ENCODE data around the gene NFATC1.

NFATC1 gene

GRCh38 chr18:79548986-79549637 lies 153.4 kb downstream of the NFATC1 start:
- TF ChIP-seq CTCF (IDR thresholded peaks at IDR 0.05; ENCODE audit: control extremely low read depth, extremely low read depth, low read depth, missing control alignments): no peak
- DNase-seq (ENCODE audit: extremely low spot score): no peak
- POLR2A ChIA-PET: no interaction called here
- CTCF ChIA-PET: no interaction called here

DNA sequence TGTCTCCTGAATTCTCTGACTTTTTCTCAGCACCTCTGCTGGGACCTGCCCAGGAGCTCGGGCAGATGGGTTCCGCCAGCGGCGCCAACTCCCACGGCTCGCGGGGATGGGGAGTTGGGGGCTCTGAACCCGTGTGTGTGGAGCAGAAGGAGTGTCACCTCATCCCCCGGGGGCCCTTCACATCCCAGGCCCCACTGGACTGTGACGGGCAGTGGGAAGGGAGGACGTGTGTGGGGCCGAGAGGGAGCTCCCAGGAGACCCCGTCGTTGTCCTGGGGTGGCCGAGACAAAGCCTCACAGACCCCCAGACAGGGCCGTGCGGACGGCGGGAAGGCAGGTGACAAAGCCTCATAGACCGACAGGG lies 153.9 kb downstream of the NFATC1 start:
- no peak for DNase-seq (ENCODE audit: extremely low spot score)
- ChIA-PET POLR2A (no interaction called here), CTCF (no interaction called here)
- TF ChIP-seq CTCF (IDR thresholded peaks at IDR 0.05; ENCODE audit: control extremely low read depth, extremely low read depth, low read depth, missing control alignments): no peak

DNA sequence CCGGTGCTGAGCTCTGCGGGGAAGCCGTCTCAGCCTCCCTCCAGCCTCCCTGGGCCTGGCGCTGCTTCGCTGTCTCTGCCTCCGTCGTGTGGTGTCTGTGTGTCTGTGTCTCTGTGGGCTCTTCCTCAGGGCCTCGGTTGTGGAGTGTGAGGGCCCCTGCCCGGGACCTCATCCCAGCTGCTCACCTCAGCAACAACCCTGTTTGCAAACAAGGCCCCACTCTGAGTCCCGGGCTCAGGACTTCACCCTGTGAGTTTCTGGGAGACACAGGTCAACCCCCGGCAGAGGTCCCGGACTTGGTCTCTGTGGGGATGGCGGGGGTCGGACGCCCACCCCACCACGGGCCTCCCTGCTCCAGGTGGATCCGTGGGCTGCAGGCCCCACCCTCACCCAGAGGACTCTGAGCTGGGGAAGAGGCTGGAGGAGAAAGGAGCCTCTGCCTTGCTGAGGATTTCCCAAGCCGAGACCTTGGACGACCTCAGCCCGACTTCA lies 156.5 kb downstream of the NFATC1 start:
- TF ChIP-seq CTCF (IDR thresholded peaks at IDR 0.05; ENCODE audit: control extremely low read depth, extremely low read depth, low read depth, missing control alignments): no peak
- CTCF ChIA-PET: no interaction called here
- POLR2A ChIA-PET: no interaction called here
- no peak for DNase-seq (ENCODE audit: extremely low spot score)

- ChIA-PET POLR2A (no interaction called here), CTCF (no interaction called here)
- TF ChIP-seq CTCF (IDR thresholded peaks at IDR 0.05; ENCODE audit: control extremely low read depth, extremely low read depth, low read depth, missing control alignments): no peak
- DNase-seq (ENCODE audit: extremely low spot score): no peak
Measured at GRCh38 chr18:79552696-79553095, 157.0 kb downstream of the NFATC1 start.

- TF ChIP-seq CTCF (IDR thresholded peaks at IDR 0.05; ENCODE audit: control extremely low read depth, extremely low read depth, low read depth, missing control alignments): no peak
- ChIA-PET POLR2A (no interaction called here), CTCF (no interaction called here)
- no peak for DNase-seq (ENCODE audit: extremely low spot score)
Measured at GRCh38 chr18:79553154-79553553, 157.4 kb downstream of the NFATC1 start.

DNA sequence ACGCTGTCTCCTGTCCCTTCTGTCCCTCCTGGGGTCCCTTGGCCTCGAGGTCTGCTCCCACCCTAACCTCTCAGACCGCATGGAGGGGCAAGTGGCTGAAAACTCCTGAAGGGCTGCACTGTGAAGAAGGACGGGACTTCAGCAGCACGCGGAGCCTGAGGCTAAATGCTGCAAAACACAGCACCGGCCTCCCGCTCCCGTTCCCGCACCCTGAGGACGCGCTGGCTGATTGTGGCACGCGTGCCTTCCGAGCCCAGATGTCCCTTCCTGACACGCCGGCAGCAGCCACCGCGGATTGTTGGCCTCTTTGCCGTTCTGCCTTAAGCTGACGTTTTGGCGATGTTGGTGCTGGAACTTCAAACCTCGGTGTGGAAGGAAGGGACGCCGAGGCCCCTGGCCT lies 158.0 kb downstream of the NFATC1 start:
- CTCF ChIA-PET: no interaction called here

More for the DNA sequence above, 158.0 kb downstream of the NFATC1 start:
- no peak for TF ChIP-seq CTCF (IDR thresholded peaks at IDR 0.05; ENCODE audit: control extremely low read depth, extremely low read depth, low read depth, missing control alignments)
- POLR2A ChIA-PET: no interaction called here
- DNase-seq (ENCODE audit: extremely low spot score): no peak

Measured in GM10248 (cell line).